ENCODE results near the gene GRID2IP. TPM values are rescaled to one million over a fixed set of nuclear protein-coding genes. Genes with fewer than 3 reads are reported as not detected.
A peak's percentile ranks its signal among the peaks of the same experiment; 100 is the strongest.

The GRID2IP gene
- total and polyA plus RNA-seq, 2 of the 8 experiments (the other 6 are each of a cell fraction or from before 2014, with no cell fraction given), result 0.80 to 1.3 TPM

DNA sequence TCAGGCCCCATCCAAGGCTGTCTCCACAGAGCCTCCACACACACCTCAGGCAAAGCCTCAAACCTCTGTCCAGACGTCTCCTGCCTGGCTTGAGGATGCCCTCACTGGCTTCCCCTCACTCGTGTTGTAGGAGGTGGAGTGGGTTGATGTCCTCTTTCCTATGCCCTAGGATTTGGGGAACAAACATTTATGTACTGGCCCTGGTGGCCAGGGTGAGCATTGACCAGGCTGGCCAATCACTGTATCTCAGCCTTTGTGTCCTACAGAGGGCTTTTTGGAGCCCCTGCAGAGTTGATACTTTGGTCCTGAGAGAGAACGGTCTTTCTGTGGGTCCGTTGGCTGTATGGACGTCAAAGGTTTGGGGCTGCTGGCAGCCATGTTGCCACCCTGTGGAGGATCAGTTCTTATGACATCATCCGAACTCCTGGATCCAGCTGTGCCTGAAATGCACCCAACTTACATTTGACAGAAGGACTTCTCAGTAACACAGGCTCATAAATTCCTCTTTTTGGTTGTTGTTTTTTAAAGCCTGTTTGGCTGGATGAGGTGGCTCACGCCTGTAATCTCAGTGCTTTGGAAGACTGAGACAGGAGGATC, 2.3 kb upstream of the GRID2IP start (continued):
- TF ChIP-seq BCL11A (IDR thresholded peaks at IDR 0.05; ENCODE audit: low read depth in 2 of 2, low read length in 2 of 2), result no peak
- TF ChIP-seq SP4 (IDR thresholded peaks at IDR 0.05; ENCODE audit: low read length), result no peak
- TF ChIP-seq YY1 (IDR thresholded peaks at IDR 0.05; ENCODE audit: low read depth, low read length), result peak; percentile 59; the same call in 1 of the 2 replicates
- peak; percentile 66; the same call in 1 of the 2 replicates for TF ChIP-seq JUND (IDR thresholded peaks at IDR 0.05; ENCODE audit: low read length)
- TF ChIP-seq FOSL1 (IDR thresholded peaks at IDR 0.05; ENCODE audit: insufficient read depth, low read depth, low read length), result no peak
- no peak for TF ChIP-seq GABPA (IDR thresholded peaks at IDR 0.05; ENCODE audit: borderline replicate concordance, insufficient read depth, low read length)
